SKM-1 treated with dmso at 0.1 percent for 144 hours (cell line): ENCODE data around the gene ZDHHC7.

Experiments
- DNase-seq: peaks from one replicate; lab custom pipeline; 2025; ENCODE audit not compliant: unreplicated experiment; lab: John Stamatoyannopoulos, UW

The ZDHHC7 gene

DNA sequence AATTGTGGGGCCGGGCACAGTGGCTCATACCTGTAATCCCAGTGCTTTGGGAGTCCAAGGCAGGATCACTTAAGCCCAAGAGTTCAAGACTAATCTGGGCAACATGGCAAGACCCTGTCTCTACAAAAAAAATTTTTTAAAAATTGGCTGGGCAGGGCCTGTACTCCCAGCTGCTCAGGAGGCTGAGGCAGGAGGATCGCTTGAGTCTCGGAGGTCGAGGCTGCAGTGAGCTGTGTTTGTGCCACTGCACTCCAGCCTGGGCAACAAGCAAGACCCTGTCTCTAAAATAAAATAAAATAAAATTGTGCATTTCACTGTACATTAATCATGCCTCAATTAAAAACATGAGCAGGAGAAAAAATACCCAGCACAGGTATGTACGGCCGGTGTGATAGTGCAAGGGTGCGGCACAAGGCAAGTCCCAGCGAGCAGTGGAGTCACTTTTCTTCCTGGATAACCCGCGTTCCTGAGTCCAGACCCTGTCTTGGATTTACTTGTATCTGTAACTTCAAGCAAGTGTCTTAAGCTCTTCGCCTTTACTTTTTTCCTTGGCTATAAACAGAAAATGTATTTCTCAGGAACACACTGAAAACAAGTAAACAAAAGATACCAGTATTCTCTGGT lies 11.4 kb downstream of the ZDHHC7 start:
- no peak for DNase-seq

DNA sequence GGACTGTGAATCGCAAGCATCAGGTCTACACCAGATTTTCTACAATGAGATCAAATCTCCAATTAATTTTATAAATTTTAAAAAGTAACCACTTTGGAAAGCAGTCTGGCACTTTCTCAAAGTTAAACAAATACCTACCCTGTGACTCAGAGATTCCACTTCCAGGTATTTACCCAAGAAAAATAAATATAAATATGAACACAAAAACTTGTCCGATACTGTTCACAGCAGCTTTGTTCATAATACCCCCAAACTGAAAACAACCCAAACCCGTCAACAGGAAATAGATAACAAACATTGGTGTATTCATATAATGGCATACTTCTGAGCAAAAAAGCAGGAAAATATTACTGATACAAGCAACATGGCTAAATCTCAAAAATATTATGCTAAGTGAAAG lies 12.1 kb downstream of the ZDHHC7 start:
- no peak for DNase-seq

DNA sequence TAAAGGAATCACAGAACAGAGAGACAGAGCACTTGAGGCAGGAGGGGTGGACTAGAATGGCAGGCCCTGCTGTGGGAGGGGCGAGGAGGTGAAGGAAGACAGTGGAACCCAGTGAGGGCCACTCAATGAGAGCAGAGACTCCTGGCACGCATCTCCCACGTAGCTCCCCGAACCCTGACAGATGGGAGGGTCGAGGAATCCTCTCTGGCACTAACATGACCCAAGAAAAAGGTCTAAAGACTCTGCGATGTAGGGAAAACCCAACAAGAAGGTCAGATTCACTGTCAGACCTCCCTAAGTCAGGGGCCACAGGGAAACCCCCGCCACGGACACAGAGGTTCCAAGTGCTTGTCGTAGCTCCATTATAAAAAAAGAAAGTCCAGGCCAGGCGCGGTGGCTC lies 15.0 kb downstream of the ZDHHC7 start:
- no peak for DNase-seq

- no peak for DNase-seq
Observed at GRCh38 chr16:84995663-84996062, 15.7 kb downstream of the ZDHHC7 start.

- DNase-seq = no peak
Observed at GRCh38 chr16:84993926-84994325, 17.4 kb downstream of the ZDHHC7 start.

GRCh38 chr16:84992717-84993075 lies 18.6 kb downstream of the ZDHHC7 start:
- DNase-seq = no peak

DNA sequence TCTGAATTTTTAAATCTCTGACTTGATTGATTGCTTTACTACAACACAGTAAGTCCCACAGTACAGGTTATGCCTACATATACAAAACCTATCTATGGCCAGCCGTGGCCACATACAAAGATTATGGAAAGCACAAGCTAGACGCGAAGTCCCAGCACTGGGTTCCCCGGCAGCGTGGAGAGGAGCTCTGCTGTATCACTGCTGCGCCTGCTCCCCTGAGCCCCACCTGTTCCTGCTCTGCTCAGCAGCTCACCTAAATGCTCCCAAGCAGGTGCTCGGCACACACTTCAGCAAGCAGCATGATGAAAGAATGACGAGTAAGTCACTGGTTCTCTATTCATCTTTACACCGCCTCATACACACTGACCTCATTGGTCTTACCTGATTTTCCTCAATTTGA lies 20.6 kb downstream of the ZDHHC7 start:
- no peak for DNase-seq

- no peak for DNase-seq
Observed at GRCh38 chr16:84989749-84990620, 21.4 kb downstream of the ZDHHC7 start.

- no peak for DNase-seq
Observed at GRCh38 chr16:84988328-84989080, 22.8 kb downstream of the ZDHHC7 start.

- DNase-seq = no peak
Observed at GRCh38 chr16:84986879-84987278, 24.5 kb downstream of the ZDHHC7 start.

- no peak for DNase-seq
Observed at GRCh38 chr16:84986102-84986501, 25.2 kb downstream of the ZDHHC7 start.

GRCh38 chr16:84985079-84986065 lies 26.0 kb downstream of the ZDHHC7 start:
- no peak for DNase-seq

DNA sequence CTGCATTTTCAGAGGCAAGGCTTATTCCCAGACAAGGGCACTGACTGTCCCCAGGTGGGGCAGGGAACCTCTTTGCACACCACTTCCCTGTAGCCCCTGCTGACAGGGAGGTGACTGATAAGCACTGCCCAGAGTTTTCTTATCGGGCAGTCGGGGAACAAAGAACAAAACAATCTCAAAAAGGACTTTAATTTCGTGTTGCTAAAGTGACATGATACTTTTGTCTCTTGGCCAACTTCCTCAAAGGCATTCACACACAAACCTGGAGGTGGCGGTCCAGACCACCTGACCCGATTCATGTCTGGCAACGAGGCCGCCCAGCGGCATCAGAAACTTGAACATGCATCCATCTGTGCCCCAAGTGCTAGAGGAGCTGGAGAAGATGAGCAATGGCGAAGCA lies 28.9 kb downstream of the ZDHHC7 start:
- no peak for DNase-seq

DNA sequence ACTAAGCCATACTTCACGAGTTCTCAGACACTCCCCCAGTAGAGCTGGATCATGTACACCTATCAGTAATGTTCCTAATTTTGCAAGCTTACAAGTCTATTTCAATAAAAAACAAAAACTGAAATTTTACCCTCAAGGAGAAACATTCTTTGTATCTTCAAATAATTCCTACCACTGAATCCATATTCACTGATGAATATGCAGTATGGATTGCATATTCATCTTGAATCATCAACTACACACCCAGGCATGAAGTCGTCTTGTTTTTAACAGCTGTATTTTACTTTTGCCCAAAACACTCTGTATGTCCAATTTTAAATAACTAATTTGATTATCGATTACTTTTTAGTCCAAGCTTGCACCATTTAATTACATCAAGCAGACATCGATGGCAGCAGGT lies 31.8 kb downstream of the ZDHHC7 start:
- DNase-seq = no peak

GRCh38 chr16:84976644-84977400 lies 34.5 kb downstream of the ZDHHC7 start:
- no peak for DNase-seq

GRCh38 chr16:84975522-84975921 lies 35.8 kb downstream of the ZDHHC7 start:
- no peak for DNase-seq

- no peak for DNase-seq
Observed at GRCh38 chr16:84975066-84975465, 36.3 kb downstream of the ZDHHC7 start.

- DNase-seq = no peak
Observed at GRCh38 chr16:84973776-84974523, 37.4 kb downstream of the ZDHHC7 start.

GRCh38 chr16:84973236-84973635 lies 38.1 kb downstream of the ZDHHC7 start:
- no peak for DNase-seq
